Progenitor cell of endocrine pancreas (in vitro differentiated cells): Measurements from ENCODE around the gene TANC1. TPM values are rescaled to one million over a fixed set of nuclear protein-coding genes. Genes with fewer than 3 reads are reported as not detected.

Experiments used
- DNase-seq: peaks from one replicate; pipeline ENCODE4 v3.0.0; 2021; ENCODE audit warnings: low spot score; ENCODE audit not compliant: unreplicated experiment
- H3K27ac Mint-ChIP-seq: 2 replicates; pipeline ENCODE4 v1.8.0; 2021; ENCODE audit warnings: mild to moderate bottlenecking, moderate library complexity, mixed read lengths
- H3K27me3 Mint-ChIP-seq: 2 replicates; pipeline ENCODE4 v1.8.0; 2021; ENCODE audit warnings: mixed read lengths
- H3K36me3 Mint-ChIP-seq: 2 replicates; pipeline ENCODE4 v1.8.0; 2022; ENCODE audit warnings: mixed read lengths; ENCODE audit not compliant: insufficient read depth
- H3K4me1 Mint-ChIP-seq: 2 replicates; pipeline ENCODE4 v1.8.0; 2021; ENCODE audit warnings: low read depth, mixed read lengths
- H3K4me3 Mint-ChIP-seq: 2 replicates; pipeline ENCODE4 v1.8.0; 2021; ENCODE audit warnings: low read depth, mild to moderate bottlenecking, moderate library complexity, mixed read lengths
- H3K9me3 Mint-ChIP-seq: 2 replicates; pipeline ENCODE4 v1.8.0; 2021; ENCODE audit warnings: low read depth, mixed read lengths
- total RNA-seq: library from RNA; stranded (reverse); gene quantifications from 2 replicates; pipeline ENCODE4 v1.2.1, GENCODE V29; 2021
- TF ChIP-seq, protein P1 (sequence below): fragments of 200-600 bp; sonication (generic); IDR thresholded peaks from one replicate; pipeline ENCODE4 v1.5.0; 2021; ENCODE audit warnings: antibody characterized with exemption, mild to moderate bottlenecking; ENCODE audit not compliant: unreplicated experiment

Gene TANC1
- total RNA-seq, 1 donor from 2014 or later, result 29.8 TPM

DNA sequence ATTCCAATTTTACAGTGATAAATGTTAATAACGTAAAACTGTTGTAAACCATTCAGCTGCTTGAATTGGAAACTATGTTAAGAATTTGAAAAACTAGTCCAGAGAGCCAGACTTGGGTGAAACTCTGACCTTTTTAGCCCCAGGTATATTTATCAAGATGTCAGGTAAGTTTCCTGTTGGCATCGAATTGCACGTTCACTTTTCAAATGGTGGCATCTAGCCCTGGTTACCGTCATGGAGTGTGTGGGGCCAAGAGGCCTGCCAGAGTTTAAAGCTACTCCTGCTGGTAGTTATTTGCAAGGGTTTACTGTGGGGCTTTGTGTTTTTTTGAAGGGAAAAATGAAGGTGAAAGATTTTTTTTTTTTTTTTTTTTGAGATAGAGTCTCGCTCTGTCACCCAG is 208.1 kb downstream of the TANC1 start:
- Mint-ChIP-seq H3K36me3 (peaks cover 29% of the 10 kb centered on the region), H3K27ac (peak overlapping the region; percentile 92), H3K9me3 (no peaks in the 10 kb centered on the region), H3K27me3 (no peaks in the 10 kb centered on the region), H3K4me1 (peaks cover 9% of the 10 kb centered on the region), H3K4me3 (no peak overlapping the region)
- TF ChIP-seq, protein P1, sequence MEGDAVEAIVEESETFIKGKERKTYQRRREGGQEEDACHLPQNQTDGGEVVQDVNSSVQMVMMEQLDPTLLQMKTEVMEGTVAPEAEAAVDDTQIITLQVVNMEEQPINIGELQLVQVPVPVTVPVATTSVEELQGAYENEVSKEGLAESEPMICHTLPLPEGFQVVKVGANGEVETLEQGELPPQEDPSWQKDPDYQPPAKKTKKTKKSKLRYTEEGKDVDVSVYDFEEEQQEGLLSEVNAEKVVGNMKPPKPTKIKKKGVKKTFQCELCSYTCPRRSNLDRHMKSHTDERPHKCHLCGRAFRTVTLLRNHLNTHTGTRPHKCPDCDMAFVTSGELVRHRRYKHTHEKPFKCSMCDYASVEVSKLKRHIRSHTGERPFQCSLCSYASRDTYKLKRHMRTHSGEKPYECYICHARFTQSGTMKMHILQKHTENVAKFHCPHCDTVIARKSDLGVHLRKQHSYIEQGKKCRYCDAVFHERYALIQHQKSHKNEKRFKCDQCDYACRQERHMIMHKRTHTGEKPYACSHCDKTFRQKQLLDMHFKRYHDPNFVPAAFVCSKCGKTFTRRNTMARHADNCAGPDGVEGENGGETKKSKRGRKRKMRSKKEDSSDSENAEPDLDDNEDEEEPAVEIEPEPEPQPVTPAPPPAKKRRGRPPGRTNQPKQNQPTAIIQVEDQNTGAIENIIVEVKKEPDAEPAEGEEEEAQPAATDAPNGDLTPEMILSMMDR, result peak; percentile 28
- DNase-seq, result no peak

DNA sequence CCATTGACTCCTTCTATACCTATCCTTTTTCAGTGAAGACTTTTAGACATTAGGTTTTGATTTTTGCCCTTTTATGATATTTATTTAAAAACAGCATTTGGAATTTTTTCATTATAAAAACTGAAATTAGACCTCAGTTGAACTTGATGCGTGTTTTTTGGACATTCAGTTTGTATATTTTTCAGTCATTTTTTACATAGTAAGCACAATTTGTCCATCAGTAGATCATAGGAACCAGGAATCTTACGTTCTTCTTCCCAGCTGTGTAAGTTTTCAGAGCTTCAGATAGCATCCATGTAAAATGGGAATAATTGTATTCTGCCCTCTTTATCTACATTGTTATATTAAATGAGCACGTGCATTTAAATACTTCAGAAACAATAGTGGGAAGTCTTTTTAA is 208.9 kb downstream of the TANC1 start:
- Mint-ChIP-seq H3K4me1 (peaks cover 9% of the 10 kb centered on the region), H3K27ac (no peak overlapping the region), H3K27me3 (no peaks in the 10 kb centered on the region), H3K36me3 (peaks cover 28% of the 10 kb centered on the region), H3K4me3 (no peak overlapping the region), H3K9me3 (no peaks in the 10 kb centered on the region)
- TF ChIP-seq, protein P1, result no peak
- no peak for DNase-seq

DNA sequence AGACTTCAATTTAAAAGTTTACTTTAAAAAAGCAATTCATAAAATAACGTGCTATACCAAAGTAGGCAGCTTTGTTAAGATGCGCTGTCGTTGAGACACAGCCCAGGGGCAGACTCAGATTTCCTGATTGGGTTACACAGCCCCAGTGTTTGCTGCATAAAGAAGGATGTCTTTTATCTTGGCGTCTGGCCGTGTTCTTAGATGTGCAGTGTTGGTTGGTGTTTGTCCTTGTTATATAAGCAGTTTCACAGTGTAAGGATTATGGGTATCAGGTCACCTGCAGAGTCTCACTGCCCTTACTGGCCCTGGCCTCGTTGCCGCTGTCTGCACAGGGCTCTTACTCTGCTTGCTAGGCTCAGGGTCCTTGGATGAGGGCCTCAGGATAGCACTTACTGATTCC is 209.5 kb downstream of the TANC1 start:
- TF ChIP-seq, protein P1, result no peak
- H3K27ac Mint-ChIP-seq, result no peak overlapping the region
- no peaks in the 10 kb centered on the region for H3K27me3 Mint-ChIP-seq
- no peak overlapping the region for H3K4me3 Mint-ChIP-seq
- no peak for DNase-seq
- peaks cover 27% of the 10 kb centered on the region for H3K36me3 Mint-ChIP-seq
- H3K4me1 Mint-ChIP-seq, result peaks cover 9% of the 10 kb centered on the region
- H3K9me3 Mint-ChIP-seq, result no peaks in the 10 kb centered on the region

DNA sequence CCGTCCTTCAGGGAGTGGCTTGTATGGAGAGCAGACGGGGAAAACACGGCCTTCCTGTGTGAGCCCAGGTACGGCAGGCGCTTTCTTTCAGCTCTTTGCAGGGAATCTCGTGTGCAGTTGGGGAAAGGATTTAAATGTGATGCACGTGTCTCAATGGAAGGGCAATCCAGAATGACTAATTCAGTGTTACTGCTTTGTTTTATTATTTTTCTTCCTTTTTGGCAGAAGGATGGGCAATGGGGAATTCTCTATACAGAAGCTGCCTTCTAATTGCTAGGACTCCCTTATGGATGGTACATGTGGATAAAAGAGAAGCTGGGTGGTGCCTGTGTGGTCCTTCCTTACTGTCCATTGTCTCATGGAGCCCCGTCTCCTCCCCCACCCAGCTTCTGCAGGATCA is 210.7 kb downstream of the TANC1 start:
- no peak overlapping the region for H3K27ac Mint-ChIP-seq
- TF ChIP-seq, protein P1, result no peak
- H3K27me3 Mint-ChIP-seq, result no peaks in the 10 kb centered on the region
- H3K4me3 Mint-ChIP-seq, result no peak overlapping the region
- H3K36me3 Mint-ChIP-seq, result peaks cover 28% of the 10 kb centered on the region
- H3K9me3 Mint-ChIP-seq, result no peaks in the 10 kb centered on the region
- no peak for DNase-seq
- H3K4me1 Mint-ChIP-seq, result peaks cover 9% of the 10 kb centered on the region

DNA sequence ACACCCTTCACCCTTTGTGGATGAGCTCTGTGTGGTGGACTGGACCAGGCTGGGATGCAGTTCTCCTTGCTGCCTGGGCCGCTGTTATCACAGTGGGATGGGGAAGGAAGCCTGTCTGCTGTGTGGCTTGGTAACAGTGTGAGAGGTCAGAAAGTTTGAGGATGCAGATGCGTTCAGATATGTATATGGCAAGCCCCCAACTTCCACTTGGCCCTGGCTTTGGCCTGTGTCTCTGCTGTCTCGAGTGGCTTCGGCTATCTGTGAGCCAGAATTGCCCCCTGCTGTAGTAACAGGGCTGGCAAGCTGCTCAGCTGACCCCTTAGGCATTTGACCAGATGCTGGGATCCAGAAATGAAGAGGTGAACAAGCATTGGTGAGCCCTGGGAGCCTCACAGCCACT is 211.3 kb downstream of the TANC1 start:
- TF ChIP-seq, protein P1, result no peak
- H3K36me3 Mint-ChIP-seq, result peaks cover 27% of the 10 kb centered on the region
- no peak for DNase-seq

More for the DNA sequence above, 211.3 kb downstream of the TANC1 start:
- H3K27ac Mint-ChIP-seq, result no peak overlapping the region
- H3K9me3 Mint-ChIP-seq, result no peaks in the 10 kb centered on the region
- no peaks in the 10 kb centered on the region for H3K27me3 Mint-ChIP-seq
- no peak overlapping the region for H3K4me3 Mint-ChIP-seq
- peaks cover 9% of the 10 kb centered on the region for H3K4me1 Mint-ChIP-seq
